ENCODE data around the gene LRIG1.

Gene LRIG1

GRCh38 chr3:66500576-66501482 lies at the start of gene LRIG1:
Gene LRIG1, minus strand, starts transcription at chr3:66501022. Its CDS starts 615 bp downstream, at chr3:66500407.
- Mint-ChIP-seq H3K4me3 (peak within 1 kb of the TSS; percentile 89 to 96 (median 96)), H3K4me1 (peaks cover 66% of the 10 kb centered on the region), H3K27me3 (ENCODE audit: low read depth) (peaks cover 31% of the 10 kb centered on the region), H3K27ac (peak within 1 kb of the TSS; percentile 73 to 83 (median 76)), H3K36me3 (ENCODE audit: low read depth) (no peaks in the 10 kb centered on the region), H3K9me3 (no peaks in the 10 kb centered on the region)
- TF ChIP-seq CTCF (IDR thresholded peaks at IDR 0.05; ENCODE audit: unreplicated experiment in 3 of 3), result peak in 2 of 3 experiments; percentile 41 to 53

- Mint-ChIP-seq H3K27ac (no peak overlapping the region), H3K27me3 (ENCODE audit: low read depth) (no peaks in the 10 kb centered on the region), H3K9me3 (no peaks in the 10 kb centered on the region), H3K36me3 (ENCODE audit: low read depth) (no peaks in the 10 kb centered on the region), H3K4me1 (no peaks in the 10 kb centered on the region), H3K4me3 (no peak overlapping the region)
- TF ChIP-seq CTCF (IDR thresholded peaks at IDR 0.05; ENCODE audit: unreplicated experiment in 3 of 3), result no peak
These were observed 44.0 kb upstream of the LRIG1 start for GRCh38 chr3:66544619-66545429.

- no peak overlapping the region for H3K4me3 Mint-ChIP-seq
- H3K27ac Mint-ChIP-seq, result no peak overlapping the region
- no peaks in the 10 kb centered on the region for H3K36me3 Mint-ChIP-seq (ENCODE audit: low read depth)
- H3K4me1 Mint-ChIP-seq, result peaks cover 7% of the 10 kb centered on the region
- no peaks in the 10 kb centered on the region for H3K9me3 Mint-ChIP-seq
- TF ChIP-seq CTCF (IDR thresholded peaks at IDR 0.05; ENCODE audit: unreplicated experiment in 3 of 3), result no peak
- no peaks in the 10 kb centered on the region for H3K27me3 Mint-ChIP-seq (ENCODE audit: low read depth)
These were observed 41.3 kb upstream of the LRIG1 start for GRCh38 chr3:66542153-66542552.

- H3K27ac Mint-ChIP-seq, result no peak overlapping the region
- no peaks in the 10 kb centered on the region for H3K27me3 Mint-ChIP-seq (ENCODE audit: low read depth)
These were observed 38.7 kb upstream of the LRIG1 start for GRCh38 chr3:66539466-66539989.

GRCh38 chr3:66538390-66538789 lies 37.6 kb upstream of the LRIG1 start:
- Mint-ChIP-seq H3K9me3 (no peaks in the 10 kb centered on the region), H3K4me1 (peaks cover 7% of the 10 kb centered on the region), H3K36me3 (ENCODE audit: low read depth) (no peaks in the 10 kb centered on the region), H3K4me3 (no peak overlapping the region), H3K27me3 (ENCODE audit: low read depth) (no peaks in the 10 kb centered on the region), H3K27ac (no peak overlapping the region)
- TF ChIP-seq CTCF (IDR thresholded peaks at IDR 0.05; ENCODE audit: unreplicated experiment in 3 of 3), result no peak

More at GRCh38 chr3:66539466-66539989, 38.7 kb upstream of the LRIG1 start:
- Mint-ChIP-seq H3K9me3 (no peaks in the 10 kb centered on the region), H3K4me1 (peaks cover 7% of the 10 kb centered on the region), H3K36me3 (ENCODE audit: low read depth) (no peaks in the 10 kb centered on the region), H3K4me3 (no peak overlapping the region)
- no peak for TF ChIP-seq CTCF (IDR thresholded peaks at IDR 0.05; ENCODE audit: unreplicated experiment in 3 of 3)

All from nephron (organoid).